HG03097 (cell line): ENCODE results near the gene CA11.
"Not testable (repeated sequence)": the region's sequence is repeated elsewhere in the genome, so short reads cannot be mapped to it uniquely, and the experiment has no call there.

ENCODE experiments used
- ATAC-seq: cut with Tn5 transposase; IDR thresholded peaks from one replicate; pipeline ENCODE4 v1.9.1; 2021; ENCODE audit not compliant: unreplicated experiment, low FRiP score

CA11 gene

DNA sequence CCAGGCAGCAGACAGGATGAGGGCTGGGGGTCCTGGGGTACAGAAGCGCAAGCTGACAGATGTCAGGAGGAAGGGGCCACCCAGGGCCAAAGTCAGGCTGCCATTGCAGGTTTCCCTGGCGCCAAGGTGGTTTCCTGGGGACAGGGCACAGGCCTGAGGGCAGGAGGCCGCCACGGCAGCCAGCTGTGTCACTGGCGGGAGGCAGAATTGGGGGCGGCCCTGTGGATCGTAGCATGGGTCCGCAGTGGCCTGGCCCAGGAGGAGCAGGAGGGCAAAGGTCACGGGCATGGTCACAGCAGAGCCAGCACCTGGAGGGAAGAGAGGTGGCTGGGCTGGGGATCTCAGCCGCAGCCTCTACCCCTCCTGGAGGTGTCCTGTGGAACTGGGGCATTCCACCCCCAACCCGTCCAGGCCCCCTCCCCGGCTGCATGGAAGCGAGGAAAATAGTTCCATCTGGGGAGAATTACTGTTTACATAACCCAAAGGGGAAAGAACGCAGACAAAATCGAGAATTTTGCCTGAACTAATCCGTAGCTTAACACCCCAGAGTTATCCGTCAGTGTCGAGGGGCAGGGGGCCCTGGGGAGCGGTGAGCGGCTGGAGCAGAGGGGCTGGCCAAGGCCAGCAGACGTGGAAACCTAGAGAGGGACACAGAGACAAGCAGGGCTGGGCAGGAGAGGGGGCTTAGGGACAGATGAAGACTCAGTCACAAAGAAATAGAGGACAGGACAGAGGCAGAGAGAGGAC is 24.9 kb upstream of the CA11 start:
- ATAC-seq: no peak

DNA sequence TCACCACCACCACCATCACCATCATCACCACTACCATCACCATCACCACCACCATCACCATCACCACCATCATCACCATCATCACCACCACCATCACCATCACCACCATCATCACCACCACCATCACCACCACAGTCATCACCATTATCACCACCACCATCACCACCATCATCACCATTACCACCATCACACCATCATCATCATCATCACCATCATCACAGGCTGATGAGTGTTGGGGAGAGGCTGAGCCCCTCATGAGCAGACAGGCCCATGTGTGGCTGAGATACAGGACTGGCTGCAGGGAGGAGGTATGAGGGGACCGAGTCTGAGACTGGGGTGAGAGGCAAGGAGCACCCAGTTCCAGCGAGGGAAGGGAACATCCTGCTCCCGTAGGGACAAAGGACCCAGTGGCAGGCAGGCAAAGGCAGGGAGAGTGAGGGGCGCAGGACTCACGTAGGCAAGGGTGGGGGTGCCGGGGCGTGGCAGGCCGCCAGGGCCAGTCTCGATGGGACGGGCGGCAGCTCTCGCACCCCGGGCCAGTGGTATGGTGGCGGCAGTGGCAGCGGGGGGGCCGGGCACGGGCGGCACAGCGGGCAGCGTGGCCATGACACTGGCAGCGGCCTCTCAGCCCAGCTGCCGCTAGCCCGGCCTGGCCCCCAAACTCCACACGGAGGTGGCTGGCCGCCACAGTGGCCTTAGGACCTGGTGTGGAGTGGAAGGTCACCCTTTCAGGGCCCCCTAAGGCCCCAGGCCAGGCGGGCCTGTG is 24.1 kb upstream of the CA11 start:
- ATAC-seq: no peak

GRCh38 chr19:48668761-48669160 is 22.8 kb upstream of the CA11 start:
- no peak for ATAC-seq

GRCh38 chr19:48668332-48668731 is 22.3 kb upstream of the CA11 start:
- no peak for ATAC-seq

- ATAC-seq: no peak
Observed at GRCh38 chr19:48665786-48666185, 19.8 kb upstream of the CA11 start.

GRCh38 chr19:48664476-48664875 is 18.5 kb upstream of the CA11 start:
- no peak for ATAC-seq

DNA sequence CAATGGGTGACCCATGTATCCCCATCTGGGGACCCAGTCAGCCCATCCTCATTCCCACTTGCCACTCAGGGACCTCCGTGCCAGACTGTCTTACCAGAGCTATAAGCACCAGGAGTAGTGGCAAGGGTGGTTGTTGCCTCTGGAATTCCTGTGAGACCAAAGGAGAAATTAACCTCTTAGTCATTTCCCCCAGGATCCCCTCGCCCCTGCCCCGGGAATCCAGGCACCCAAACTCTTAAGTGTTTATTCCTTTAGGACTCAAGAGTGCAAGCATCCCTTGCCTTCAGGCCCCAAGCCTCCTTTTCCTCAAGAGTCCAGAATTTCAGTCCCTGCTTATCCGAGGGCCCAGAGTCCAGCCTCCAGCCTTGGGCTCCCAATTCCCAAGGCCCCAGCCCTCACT is 17.7 kb upstream of the CA11 start:
- ATAC-seq: no peak

DNA sequence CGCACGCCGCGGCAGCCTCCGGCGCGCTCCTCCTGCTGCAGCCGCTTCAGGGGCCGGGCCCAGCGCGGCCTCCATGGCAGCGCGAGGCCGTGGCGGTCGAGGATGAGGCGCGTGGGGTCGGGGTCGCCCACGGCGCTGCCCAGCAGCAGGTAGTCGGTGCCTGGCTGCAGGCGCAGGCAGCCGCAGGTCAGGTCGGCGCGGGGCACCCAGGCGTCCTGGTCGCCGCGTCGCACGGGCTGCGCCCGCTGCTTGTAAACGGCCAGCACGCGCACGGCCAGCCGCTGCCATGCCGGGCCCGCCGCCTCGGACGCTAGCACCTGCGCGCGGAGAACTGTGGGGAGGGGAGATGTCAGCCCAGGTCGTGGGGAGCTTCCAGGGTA is 15.7 kb upstream of the CA11 start:
- no peak for ATAC-seq

DNA sequence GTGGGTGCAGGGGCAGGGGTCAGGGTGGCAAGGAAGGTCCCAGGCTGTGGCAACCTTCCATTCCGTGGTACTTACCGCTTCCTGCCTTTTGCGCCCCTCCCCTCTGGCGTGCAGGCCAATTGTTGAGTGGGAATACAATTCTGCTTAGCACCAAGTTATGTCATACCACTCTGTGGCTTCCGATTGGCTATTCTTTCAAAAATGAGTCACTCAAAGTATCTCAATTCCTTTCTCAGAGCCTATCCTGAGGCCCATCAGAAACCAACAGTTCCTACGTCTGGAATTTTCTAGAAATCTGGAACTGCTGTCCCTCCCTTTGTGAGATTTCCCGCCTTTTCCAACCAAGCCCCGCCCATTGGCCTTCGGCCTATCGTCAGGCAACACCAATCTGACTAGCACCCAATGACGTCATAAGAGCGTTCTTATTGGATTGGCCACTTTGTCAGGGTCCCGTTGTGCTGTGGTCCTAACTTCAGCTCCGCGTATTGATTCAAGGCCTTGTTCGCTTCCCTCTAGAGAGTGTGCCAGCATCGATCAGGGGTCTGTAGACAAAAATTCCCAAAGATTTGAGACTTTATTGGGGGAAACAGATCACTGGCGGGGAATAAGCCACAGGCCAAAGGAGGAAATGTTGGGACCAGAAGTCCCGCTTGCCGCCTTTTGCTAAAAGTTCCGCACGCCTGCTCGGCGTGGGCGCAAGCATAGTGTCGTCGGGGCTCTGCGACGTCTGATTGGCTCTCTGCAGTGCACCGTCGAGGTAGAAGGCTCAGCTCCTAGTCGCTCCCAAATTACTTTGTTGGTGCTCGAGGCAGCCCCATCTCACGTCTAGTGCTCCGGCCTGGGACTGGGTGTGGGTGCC is 15.1 kb upstream of the CA11 start:
- ATAC-seq: peak; percentile 76

DNA sequence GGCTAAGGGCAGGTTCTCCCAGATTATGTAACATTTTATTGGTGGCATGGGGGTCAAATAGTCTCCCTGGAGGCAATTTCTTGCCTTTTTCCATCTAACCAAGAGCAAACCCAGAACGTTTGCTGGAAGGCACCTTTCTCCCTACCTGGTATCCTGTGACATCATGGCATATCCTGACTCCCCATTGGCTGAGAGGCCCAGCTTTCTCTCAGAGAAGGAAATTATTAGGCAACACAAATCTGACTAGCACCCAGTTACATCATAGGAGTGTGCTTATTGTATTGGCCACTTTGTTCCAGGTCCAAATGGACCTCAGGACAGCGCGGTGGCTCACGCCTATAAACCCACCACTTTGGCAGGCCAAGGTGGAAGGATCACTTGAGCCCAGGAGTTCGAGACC is 13.8 kb upstream of the CA11 start:
- no peak for ATAC-seq

GRCh38 chr19:48658483-48658882 is 12.5 kb upstream of the CA11 start:
- ATAC-seq: no peak

DNA sequence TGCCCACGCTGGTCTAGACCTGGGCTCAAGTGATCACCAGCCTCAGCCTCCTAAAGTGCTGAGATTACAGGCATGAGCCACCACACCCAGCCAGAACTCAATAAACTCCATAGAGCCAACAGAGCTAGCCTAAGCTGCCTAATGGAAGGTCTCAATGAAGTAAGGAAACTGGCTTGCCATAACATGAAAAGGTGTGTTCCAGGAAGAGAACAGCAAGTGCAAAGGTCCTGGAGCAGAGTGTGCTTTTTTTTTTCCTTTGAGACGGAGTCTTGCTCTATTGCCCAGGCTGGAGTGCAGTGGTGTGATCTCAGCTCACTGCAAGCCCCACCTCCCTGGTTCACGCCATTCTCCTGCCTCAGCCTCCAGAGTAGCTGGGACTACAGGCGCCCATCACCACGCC is 11.8 kb upstream of the CA11 start:
- not testable (repeated sequence) for ATAC-seq

DNA sequence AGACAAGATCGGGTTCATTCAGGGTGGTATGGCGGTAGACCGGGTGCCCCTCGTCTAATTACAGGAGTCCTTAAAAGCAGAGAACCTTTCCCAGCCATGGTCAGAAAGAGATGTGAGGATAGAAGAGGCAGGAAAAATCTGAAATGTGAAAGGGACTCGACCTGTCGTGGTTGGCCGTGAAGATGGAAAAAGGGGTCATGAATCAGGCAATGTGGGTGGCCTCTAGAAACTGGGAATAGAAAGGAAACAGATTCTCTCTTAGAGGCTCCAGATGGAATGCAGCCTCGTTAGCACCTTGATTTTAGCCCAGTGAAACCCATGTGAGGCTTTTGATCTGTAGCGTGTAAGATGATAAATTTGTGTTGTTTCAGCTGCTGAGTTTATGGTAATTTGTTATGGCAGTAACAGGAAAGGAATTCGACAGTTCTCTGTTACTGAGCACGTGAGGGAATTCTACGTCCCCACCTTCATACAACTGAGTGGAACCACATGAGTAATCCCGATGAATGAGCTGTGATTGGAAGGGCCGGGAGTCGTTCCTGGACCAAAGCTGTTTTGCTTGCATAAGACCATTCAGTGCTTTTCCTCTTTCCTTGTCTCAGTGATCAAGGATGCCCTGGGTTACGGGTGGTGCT is 11.0 kb upstream of the CA11 start:
- no peak for ATAC-seq

GRCh38 chr19:48654299-48655059 is 8.5 kb upstream of the CA11 start:
- ATAC-seq: no peak

GRCh38 chr19:48651683-48652048 is 5.7 kb upstream of the CA11 start:
- no peak for ATAC-seq

DNA sequence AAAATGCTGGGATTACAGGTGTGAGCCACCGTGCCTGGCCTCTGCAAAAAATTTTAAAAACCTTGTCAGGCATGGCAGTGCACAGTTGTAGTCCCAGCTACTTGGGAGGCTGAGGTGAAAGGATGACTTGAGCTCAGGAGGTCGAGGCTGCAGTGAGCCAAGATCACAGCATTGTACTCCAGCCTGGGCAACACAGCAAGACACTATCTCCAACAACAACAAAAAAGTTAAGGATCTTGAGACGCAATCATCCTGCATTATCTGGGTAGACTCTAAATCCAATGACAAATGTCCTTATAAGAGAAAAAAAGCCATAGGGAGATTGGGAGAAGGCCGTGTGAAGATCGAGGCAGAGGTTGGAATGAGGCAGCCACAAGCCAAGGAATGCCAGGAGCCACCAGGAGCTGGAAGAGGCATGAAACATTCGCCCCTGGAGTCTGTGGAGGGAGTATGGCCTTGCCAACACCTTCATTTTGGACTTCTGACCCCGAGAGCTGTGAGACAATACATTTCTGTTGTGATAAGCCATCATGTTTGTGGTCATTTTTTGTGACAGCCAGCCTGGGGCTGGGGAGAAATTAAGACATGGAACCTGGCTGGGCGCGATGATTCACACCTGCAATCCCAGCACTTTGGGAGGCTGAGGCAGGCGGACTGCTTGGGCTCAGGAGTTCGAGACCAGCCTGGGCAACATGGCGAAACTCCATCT is 5.1 kb upstream of the CA11 start:
- ATAC-seq: no peak

DNA sequence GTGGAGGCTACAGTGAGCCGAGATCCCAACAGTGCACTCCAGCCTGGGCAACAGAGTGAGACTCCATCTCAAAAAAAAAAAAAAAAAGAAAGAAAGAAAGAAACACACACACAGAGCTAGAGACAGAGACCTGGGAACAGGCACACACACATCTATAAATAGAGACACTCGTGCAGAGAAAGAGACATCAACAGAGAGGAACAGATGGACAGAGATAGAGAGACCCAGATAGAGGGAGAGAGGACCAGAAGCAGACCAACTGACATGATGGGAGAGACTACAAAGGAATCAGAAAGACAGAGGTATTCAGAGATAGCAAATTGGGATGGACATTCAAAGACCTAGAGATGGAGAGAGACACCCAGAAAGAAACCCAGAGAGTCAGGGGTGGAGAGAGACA is 2.1 kb upstream of the CA11 start:
- no peak for ATAC-seq

GRCh38 chr19:48646722-48647216 is 782 bp upstream of the CA11 start:
- ATAC-seq: no peak

- ATAC-seq: no peak
Observed at GRCh38 chr19:48645620-48646000, 377 bp downstream of the CA11 start.
